GM18511 (cell line): ENCODE measurements around the gene BCR.
"Not testable (repeated sequence)": the region's sequence is repeated elsewhere in the genome, so short reads cannot be mapped to it uniquely, and the experiment has no call there.

Experiments
- ATAC-seq: cut with Tn5 transposase; IDR thresholded peaks from one replicate; pipeline ENCODE4 v1.9.1; 2021; ENCODE audit warnings: mild to moderate bottlenecking, moderate library complexity; ENCODE audit not compliant: unreplicated experiment

The BCR gene

GRCh38 chr22:23361676-23362075, 181.4 kb downstream of the BCR start:
- ATAC-seq: no peak

GRCh38 chr22:23363683-23364082, 183.4 kb downstream of the BCR start:
- no peak for ATAC-seq

- no peak for ATAC-seq
Observed at GRCh38 chr22:23364389-23364788, 184.1 kb downstream of the BCR start.

- no peak for ATAC-seq
Observed at GRCh38 chr22:23365524-23365923, 185.2 kb downstream of the BCR start.

GRCh38 chr22:23365961-23366360, 185.7 kb downstream of the BCR start:
- no peak for ATAC-seq

GRCh38 chr22:23367196-23367595, 186.9 kb downstream of the BCR start:
- not testable (repeated sequence) for ATAC-seq
